ENCODE measurements around the gene NRCAM. TPM values are rescaled to one million over a fixed set of nuclear protein-coding genes. Genes with fewer than 3 reads are reported as not detected.

Gene NRCAM
- total RNA-seq, 1 experiment from 2014 or later: 1.1 TPM

DNA sequence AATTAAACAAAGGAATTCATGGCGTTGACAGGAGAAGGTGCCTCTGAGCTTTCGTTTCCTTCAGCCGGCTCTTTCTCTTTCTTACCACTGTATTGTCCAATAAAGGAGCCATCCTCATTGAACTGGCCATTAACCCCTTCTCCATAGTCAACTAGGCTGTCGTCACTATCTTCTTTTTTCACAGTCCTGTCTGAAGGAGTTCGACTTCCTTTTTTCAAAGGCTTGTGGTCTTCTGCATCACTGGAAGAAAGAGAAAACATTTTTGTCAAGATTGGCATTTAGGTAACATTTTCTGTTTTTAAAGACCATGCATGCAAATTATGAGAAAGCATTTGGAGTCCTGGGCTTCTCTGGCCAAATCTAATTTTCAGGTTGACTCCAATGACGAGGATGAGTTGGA is 306.3 kb downstream of the NRCAM start:
- Mint-ChIP-seq H3K27me3 (ENCODE audit: insufficient read depth, unreplicated experiment) (no peaks in the 10 kb centered on the region), H3K4me1 (ENCODE audit: insufficient read depth, unreplicated experiment) (no peaks in the 10 kb centered on the region), H3K36me3 (ENCODE audit: insufficient read depth, unreplicated experiment) (no peaks in the 10 kb centered on the region), H3K4me3 (ENCODE audit: unreplicated experiment) (no peak overlapping the region), H3K27ac (ENCODE audit: low read depth, unreplicated experiment) (no peak overlapping the region), H3K9me3 (ENCODE audit: unreplicated experiment) (no peaks in the 10 kb centered on the region)
- DNase-seq (ENCODE audit: unreplicated experiment): no peak
- intact Hi-C loops (cut with micrococcal nuclease): loop anchor here (5.0 kb wide), 2 partner anchors 153 to 203 kb away; no protein-coding TSS in a partner anchor
- CTCF ChIA-PET: interaction anchor here (1.3 to 1.4 kb wide), 3 partner anchors 12 to 44 kb away, joined by 3 to 6 read pairs (median 6); no protein-coding TSS in a partner anchor
- BruUV-seq (replicated peaks): no TSS peak
- POLR2A ChIA-PET: interaction anchor here (0.6 to 1.0 kb wide), 3 partner anchors 17 to 36 kb away, joined by 3 read pairs; no protein-coding TSS in a partner anchor
- TF ChIP-seq, protein P1, sequence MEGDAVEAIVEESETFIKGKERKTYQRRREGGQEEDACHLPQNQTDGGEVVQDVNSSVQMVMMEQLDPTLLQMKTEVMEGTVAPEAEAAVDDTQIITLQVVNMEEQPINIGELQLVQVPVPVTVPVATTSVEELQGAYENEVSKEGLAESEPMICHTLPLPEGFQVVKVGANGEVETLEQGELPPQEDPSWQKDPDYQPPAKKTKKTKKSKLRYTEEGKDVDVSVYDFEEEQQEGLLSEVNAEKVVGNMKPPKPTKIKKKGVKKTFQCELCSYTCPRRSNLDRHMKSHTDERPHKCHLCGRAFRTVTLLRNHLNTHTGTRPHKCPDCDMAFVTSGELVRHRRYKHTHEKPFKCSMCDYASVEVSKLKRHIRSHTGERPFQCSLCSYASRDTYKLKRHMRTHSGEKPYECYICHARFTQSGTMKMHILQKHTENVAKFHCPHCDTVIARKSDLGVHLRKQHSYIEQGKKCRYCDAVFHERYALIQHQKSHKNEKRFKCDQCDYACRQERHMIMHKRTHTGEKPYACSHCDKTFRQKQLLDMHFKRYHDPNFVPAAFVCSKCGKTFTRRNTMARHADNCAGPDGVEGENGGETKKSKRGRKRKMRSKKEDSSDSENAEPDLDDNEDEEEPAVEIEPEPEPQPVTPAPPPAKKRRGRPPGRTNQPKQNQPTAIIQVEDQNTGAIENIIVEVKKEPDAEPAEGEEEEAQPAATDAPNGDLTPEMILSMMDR (IDR thresholded peaks at IDR 0.05; ENCODE audit: unreplicated experiment): no peak

DNA sequence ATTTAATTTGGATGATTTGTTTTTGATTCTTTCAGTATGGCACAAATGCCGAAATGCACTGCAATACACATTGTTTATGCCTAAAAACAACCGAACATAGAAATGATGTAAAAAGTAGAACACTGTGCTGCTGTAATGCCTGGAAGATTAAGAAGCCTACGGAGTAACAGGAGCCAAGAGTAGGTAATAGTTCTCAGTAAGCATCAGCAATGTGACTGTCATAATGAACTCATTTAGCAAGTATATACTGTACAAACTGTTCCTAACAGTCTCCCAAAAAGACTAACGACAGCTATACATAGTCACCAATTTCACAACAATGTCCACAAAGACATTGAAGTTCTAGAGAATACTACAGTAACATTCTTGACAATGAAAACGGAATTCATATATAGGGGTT is 307.1 kb downstream of the NRCAM start:
- H3K9me3 Mint-ChIP-seq (ENCODE audit: unreplicated experiment): no peaks in the 10 kb centered on the region
- H3K4me3 Mint-ChIP-seq (ENCODE audit: unreplicated experiment): no peak overlapping the region
- BruUV-seq (replicated peaks): no TSS peak
- no peak overlapping the region for H3K27ac Mint-ChIP-seq (ENCODE audit: low read depth, unreplicated experiment)
- TF ChIP-seq, protein P1 (IDR thresholded peaks at IDR 0.05; ENCODE audit: unreplicated experiment): no peak
- intact Hi-C loops (cut with micrococcal nuclease): loop anchor here (5.0 kb wide), 2 partner anchors 152 to 202 kb away; no protein-coding TSS in a partner anchor
- POLR2A ChIA-PET: interaction anchor here (0.6 to 1.0 kb wide), 3 partner anchors 16 to 36 kb away, joined by 3 read pairs; no protein-coding TSS in a partner anchor
- no peaks in the 10 kb centered on the region for H3K27me3 Mint-ChIP-seq (ENCODE audit: insufficient read depth, unreplicated experiment)
- no peak for DNase-seq (ENCODE audit: unreplicated experiment)
- H3K36me3 Mint-ChIP-seq (ENCODE audit: insufficient read depth, unreplicated experiment): no peaks in the 10 kb centered on the region
- CTCF ChIA-PET: interaction anchor here (1.3 to 1.5 kb wide), 4 partner anchors 11 to 43 kb away, joined by 3 to 6 read pairs (median 5); no protein-coding TSS in a partner anchor
- no peaks in the 10 kb centered on the region for H3K4me1 Mint-ChIP-seq (ENCODE audit: insufficient read depth, unreplicated experiment)

DNA sequence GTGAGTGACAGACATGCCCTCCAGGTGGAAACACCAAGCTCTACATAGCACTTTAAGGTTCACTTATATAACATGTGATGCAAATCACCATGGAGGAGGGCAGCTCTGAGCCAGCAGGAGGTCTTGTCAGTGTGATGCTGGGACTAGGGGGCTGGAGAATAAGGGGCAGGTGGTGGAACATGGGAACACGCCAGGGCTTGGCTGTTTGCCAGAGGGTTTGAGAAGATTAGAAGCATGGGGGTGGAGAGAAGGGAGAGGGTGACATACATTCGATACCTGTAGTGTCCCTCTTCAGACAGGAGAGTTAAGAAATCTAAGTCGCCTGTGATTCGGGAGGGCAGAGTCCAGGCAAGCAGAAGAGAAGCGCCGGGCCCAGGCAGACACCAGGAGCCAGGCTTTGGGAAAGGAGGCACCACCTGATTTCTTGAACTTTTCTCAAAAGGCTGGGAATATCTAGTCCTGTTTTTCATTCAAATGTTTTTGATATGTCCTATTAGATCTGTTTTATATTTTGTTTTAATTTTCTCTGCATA is 309.1 kb downstream of the NRCAM start:
- Mint-ChIP-seq H3K4me1 (ENCODE audit: insufficient read depth, unreplicated experiment) (no peaks in the 10 kb centered on the region), H3K27me3 (ENCODE audit: insufficient read depth, unreplicated experiment) (no peaks in the 10 kb centered on the region), H3K4me3 (ENCODE audit: unreplicated experiment) (no peak overlapping the region), H3K36me3 (ENCODE audit: insufficient read depth, unreplicated experiment) (no peaks in the 10 kb centered on the region), H3K9me3 (ENCODE audit: unreplicated experiment) (no peaks in the 10 kb centered on the region), H3K27ac (ENCODE audit: low read depth, unreplicated experiment) (no peak overlapping the region)
- intact Hi-C loops (cut with micrococcal nuclease): loop anchor here (5.0 kb wide), 2 partner anchors 150 to 200 kb away; no protein-coding TSS in a partner anchor
- no peak for DNase-seq (ENCODE audit: unreplicated experiment)
- POLR2A ChIA-PET: interaction anchor here (1.7 to 2.4 kb wide), 2 partner anchors 34 to 149 kb away, joined by 4 to 12 read pairs; no protein-coding TSS in a partner anchor
- CTCF ChIA-PET: interaction anchor here (0.6 to 5.1 kb wide), 21 partner anchors 11 to 421 kb away, joined by 3 to 79 read pairs (median 8); partner anchors contain the start of genes LAMB1 and LAMB4
- BruUV-seq (replicated peaks): no TSS peak
- TF ChIP-seq, protein P1 (IDR thresholded peaks at IDR 0.05; ENCODE audit: unreplicated experiment): no peak

DNA sequence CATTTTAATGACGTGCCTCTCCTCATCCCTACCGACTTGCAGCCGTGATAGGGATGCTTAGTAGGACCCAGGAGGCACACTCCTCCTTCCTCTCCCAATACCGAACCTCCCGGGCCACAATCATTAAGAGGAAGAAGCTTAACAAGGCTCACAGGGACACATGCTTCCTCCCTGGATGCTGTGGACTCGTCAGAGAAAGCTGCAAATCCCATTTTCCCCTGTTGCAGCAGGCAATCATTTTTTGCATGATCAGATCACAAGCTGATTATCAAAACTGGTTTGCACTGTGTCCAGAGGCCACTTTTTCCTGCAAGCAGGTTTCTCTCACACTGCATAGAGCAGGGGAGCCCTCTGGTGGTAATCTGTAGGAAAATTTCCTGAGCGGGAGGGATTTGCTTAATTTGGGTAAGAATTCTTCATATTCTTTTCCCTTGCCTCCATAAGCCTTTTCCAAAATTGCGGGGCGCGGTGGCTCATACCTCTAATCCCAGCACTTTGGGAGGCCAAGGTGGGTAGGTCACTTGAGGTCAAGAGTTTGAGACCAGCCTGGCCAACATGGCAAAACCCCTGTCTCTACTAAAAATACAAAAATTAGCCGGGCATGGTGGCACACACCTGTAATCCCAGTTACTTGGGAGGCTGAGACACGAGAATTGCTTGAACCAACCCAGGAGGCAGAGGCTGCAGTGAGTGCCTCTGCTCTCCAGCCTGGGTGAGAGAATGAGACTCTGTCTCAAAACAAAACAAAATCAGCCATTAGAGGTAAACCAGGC is 310.0 kb downstream of the NRCAM start:
- BruUV-seq (replicated peaks): no TSS peak
- intact Hi-C loops (cut with micrococcal nuclease): loop anchor here (1.0 to 5.0 kb wide), 6 partner anchors 32 to 403 kb away; no protein-coding TSS in a partner anchor
- H3K27me3 Mint-ChIP-seq (ENCODE audit: insufficient read depth, unreplicated experiment): no peaks in the 10 kb centered on the region
- ChIA-PET POLR2A (interaction anchor here (0.6 to 2.4 kb wide), 12 partner anchors 14 to 229 kb away, joined by 3 to 12 read pairs (median 4); partner anchors contain the start of gene LAMB1), CTCF (interaction anchor here (0.6 to 5.1 kb wide), 59 partner anchors 8 to 1595 kb away, joined by 3 to 79 read pairs (median 4); partner anchors contain the start of genes DLD, LAMB1 and LAMB4)
- H3K36me3 Mint-ChIP-seq (ENCODE audit: insufficient read depth, unreplicated experiment): no peaks in the 10 kb centered on the region
- H3K27ac Mint-ChIP-seq (ENCODE audit: low read depth, unreplicated experiment): no peak overlapping the region
- TF ChIP-seq, protein P1 (IDR thresholded peaks at IDR 0.05; ENCODE audit: unreplicated experiment): peak; percentile 96
- DNase-seq (ENCODE audit: unreplicated experiment): peak; percentile 84
- no peak overlapping the region for H3K4me3 Mint-ChIP-seq (ENCODE audit: unreplicated experiment)
- no peaks in the 10 kb centered on the region for H3K9me3 Mint-ChIP-seq (ENCODE audit: unreplicated experiment)
- H3K4me1 Mint-ChIP-seq (ENCODE audit: insufficient read depth, unreplicated experiment): no peaks in the 10 kb centered on the region

All from MCF 10A (cell line).